Natural killer cell (primary cell): Measurements from ENCODE around the gene TAF1B. TPM values are rescaled to one million over a fixed set of nuclear protein-coding genes. Genes with fewer than 3 reads are reported as not detected.
"Not testable (repeated sequence)": the region's sequence is repeated elsewhere in the genome, so short reads cannot be mapped to it uniquely, and the experiment has no call there.

Experiments
- ATAC-seq, 3 donors: fragments of 150-1000 bp in 2 of 3; fragments of 200-7000 bp in 1 of 3; cut with Tn5 transposase; 1 replicate in 1 of 3; 2 replicates in 2 of 3; pipeline ENCODE4 v1.10.0; 2021; ENCODE audit warnings: mild to moderate bottlenecking in 2 of 3, moderate library complexity in 2 of 3
- DNase-seq, 2 donors: peaks; one replicate each; pipeline versions ENCODE4 v3.0.0 to v3.0.0-alpha.2; 2013 to 2021; ENCODE audit warnings: mixed read lengths in 1 of 2
- H3K27ac ChIP-seq: one replicate; pipeline ENCODE4 v1.5.1; 2013; ENCODE audit warnings: mild to moderate bottlenecking, low read length
- H3K27me3 ChIP-seq: one replicate; pipeline ENCODE4 v1.6.1; 2013; ENCODE audit warnings: low read length; ENCODE audit not compliant: control insufficient read depth, insufficient read depth
- H3K36me3 ChIP-seq: one replicate; pipeline ENCODE4 v1.6.1; 2013; ENCODE audit warnings: low read length; ENCODE audit not compliant: control insufficient read depth, insufficient read depth
- H3K4me1 ChIP-seq: one replicate; pipeline ENCODE4 v1.6.1; 2013; ENCODE audit warnings: low read length; ENCODE audit not compliant: control insufficient read depth, insufficient read depth
- H3K4me3 ChIP-seq: one replicate; pipeline ENCODE4 v1.5.1; 2013; ENCODE audit warnings: low read length
- H3K9me3 ChIP-seq: one replicate; pipeline ENCODE4 v1.6.1; 2013; ENCODE audit warnings: low read length; ENCODE audit not compliant: control insufficient read depth, insufficient read depth
- H3K27ac Mint-ChIP-seq, 2 donors: one replicate each; pipeline ENCODE4 v1.8.0; 2022; ENCODE audit warnings: mild to moderate bottlenecking in 2 of 2, mixed read lengths in 2 of 2, moderate library complexity in 1 of 2
- H3K27me3 Mint-ChIP-seq, 2 donors: one replicate each; pipeline ENCODE4 v1.8.0; 2022; ENCODE audit warnings: low read depth in 2 of 2, mixed read lengths in 2 of 2
- H3K36me3 Mint-ChIP-seq: one replicate; pipeline ENCODE4 v1.8.0; 2022; ENCODE audit warnings: mixed read lengths
- H3K4me1 Mint-ChIP-seq, 2 donors: one replicate each; pipeline ENCODE4 v1.8.0; 2022; ENCODE audit warnings: mixed read lengths in 2 of 2
- H3K4me3 Mint-ChIP-seq: one replicate; pipeline ENCODE4 v1.8.0; 2022; ENCODE audit warnings: mild to moderate bottlenecking, moderate library complexity, mixed read lengths
- H3K9me3 Mint-ChIP-seq, 2 donors: one replicate each; pipeline ENCODE4 v1.8.0; 2022; ENCODE audit warnings: mixed read lengths in 2 of 2
- CTCF ChIP-seq: fragments of 200-600 bp; IDR thresholded peaks from one replicate; pipeline ENCODE4 v1.8.0; 2022; ENCODE audit warnings: antibody characterized with exemption
- WGBS: methylation state at CpG from one replicate; pipeline ENCODE4 v1.1.7; 2013; ENCODE audit warnings: missing lambda C conversion rate; ENCODE audit not compliant: insufficient coverage; 5-methylcytosine and 5-hydroxymethylcytosine counted together
- intact Hi-C: fragments of 100-400 bp; cut with micrococcal nuclease; formaldehyde crosslinking; loops from one replicate; pipeline ENCODE4 v1.14.2; 2022
- total RNA-seq, 4 donors: library from RNA; stranded (reverse); fragments of 120-200 nt in 1 of 4; gene quantifications; one replicate each; pipeline versions ENCODE4 v1.2.3 to v1.2.4, GENCODE V29; 2013 to 2022

TAF1B gene
- total RNA-seq, 3 donors from 2014 or later (not counting 1 experiment from before 2014, with no cell fraction given), result 24.8 to 40.8 (median 26.8) TPM

GRCh38 chr2:9919512-9919911, 76.2 kb downstream of the TAF1B start:
- Histone ChIP-seq H3K27me3 (no peaks in the 10 kb centered on the region), H3K27ac (no peak overlapping the region), H3K36me3 (peaks cover 39% of the 10 kb centered on the region), H3K4me1 (no peaks in the 10 kb centered on the region), H3K9me3 (no peaks in the 10 kb centered on the region), H3K4me3 (no peak overlapping the region)
- Mint-ChIP-seq H3K9me3 (no peaks in the 10 kb centered on the region), H3K4me3 (no peak overlapping the region), H3K4me1 (no peaks in the 10 kb centered on the region), H3K36me3 (peaks cover 30% of the 10 kb centered on the region), H3K27me3 (no peaks in the 10 kb centered on the region), H3K27ac (no peak overlapping the region)
- intact Hi-C loops, result no loop called here
- ATAC-seq (no peak), DNase-seq (no peak)
- WGBS, result 82% methylated on average over 3 of the region's 3 CpGs
- TF ChIP-seq CTCF, result no peak

GRCh38 chr2:9927020-9927419, 83.7 kb downstream of the TAF1B start:
- ATAC-seq, H3K36me3 Mint-ChIP-seq, H3K4me1 ChIP-seq, DNase-seq, H3K27me3 Mint-ChIP-seq, H3K27ac ChIP-seq, H3K27me3 ChIP-seq, H3K36me3 ChIP-seq, H3K9me3 ChIP-seq, H3K4me1 Mint-ChIP-seq, H3K27ac Mint-ChIP-seq, H3K4me3 Mint-ChIP-seq, intact Hi-C loops, H3K4me3 ChIP-seq, H3K9me3 Mint-ChIP-seq: not testable (repeated sequence)
- no CpG with 5 or more reads among the region's 2 CpGs for WGBS

- DNase-seq (no peak), ATAC-seq (no peak)
- Mint-ChIP-seq H3K4me1 (peaks cover 0 to 3% of the 10 kb centered on the region in 2 donors), H3K36me3 (no peaks in the 10 kb centered on the region), H3K27ac (no peak overlapping the region), H3K9me3 (no peaks in the 10 kb centered on the region), H3K27me3 (peaks cover 0 to 3% of the 10 kb centered on the region in 2 donors), H3K4me3 (no peak overlapping the region)
- Histone ChIP-seq H3K9me3 (no peaks in the 10 kb centered on the region), H3K4me3 (no peak overlapping the region), H3K36me3 (peaks cover 19% of the 10 kb centered on the region), H3K4me1 (no peaks in the 10 kb centered on the region), H3K27me3 (no peaks in the 10 kb centered on the region), H3K27ac (no peak overlapping the region)
- WGBS, result 91% methylated on average over 4 of the region's 4 CpGs
- intact Hi-C loops, result no loop called here
- TF ChIP-seq CTCF, result no peak
Measured at GRCh38 chr2:9937258-9937657, 94.0 kb downstream of the TAF1B start.

- intact Hi-C loops, result no loop called here
- Histone ChIP-seq H3K27ac (no peak overlapping the region), H3K4me3 (no peak overlapping the region), H3K27me3 (no peaks in the 10 kb centered on the region), H3K9me3 (no peaks in the 10 kb centered on the region), H3K36me3 (peaks cover 14% of the 10 kb centered on the region), H3K4me1 (no peaks in the 10 kb centered on the region)
- DNase-seq, result no peak
- Mint-ChIP-seq H3K36me3 (no peaks in the 10 kb centered on the region), H3K4me1 (peaks cover 0 to 3% of the 10 kb centered on the region in 2 donors), H3K27ac (no peak overlapping the region), H3K9me3 (no peaks in the 10 kb centered on the region), H3K4me3 (no peak overlapping the region), H3K27me3 (peaks cover 0 to 3% of the 10 kb centered on the region in 2 donors)
- WGBS, result 86% methylated on average over 9 of the region's 9 CpGs
- no peak for ATAC-seq
- no peak for TF ChIP-seq CTCF
Measured at GRCh38 chr2:9937968-9938367, 94.7 kb downstream of the TAF1B start.
